NCI-H128 (cell line): ENCODE measurements around the gene ARL3.
"Not testable (repeated sequence)": the region's sequence is repeated elsewhere in the genome, so short reads cannot be mapped to it uniquely, and the experiment has no call there.

Experiments
- DNase-seq: peaks from one replicate; lab custom pipeline; 2025; ENCODE audit not compliant: unreplicated experiment; lab: John Stamatoyannopoulos, UW

Gene ARL3

DNA sequence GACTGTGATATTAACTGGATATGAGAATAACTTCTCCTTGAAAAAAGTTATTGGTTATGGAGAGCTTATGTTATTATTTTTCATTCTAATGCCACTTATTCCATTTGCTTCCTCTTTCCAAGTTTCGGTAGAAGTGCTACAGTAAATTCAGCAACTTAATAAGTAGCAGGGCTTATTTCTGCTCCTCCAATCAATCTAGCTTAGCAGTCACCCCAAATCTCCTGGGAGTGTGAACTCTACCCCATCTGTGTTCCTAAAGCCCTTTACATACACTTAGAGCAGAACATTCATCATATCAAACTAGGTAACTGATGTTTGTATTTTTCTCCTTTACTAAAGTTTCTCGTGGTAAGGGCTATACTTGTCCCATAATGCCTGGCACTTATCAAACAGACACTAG lies 8.7 kb downstream of the ARL3 start:
- no peak for DNase-seq

- no peak for DNase-seq
Observed at GRCh38 chr10:102704915-102705314, 9.3 kb downstream of the ARL3 start.

DNA sequence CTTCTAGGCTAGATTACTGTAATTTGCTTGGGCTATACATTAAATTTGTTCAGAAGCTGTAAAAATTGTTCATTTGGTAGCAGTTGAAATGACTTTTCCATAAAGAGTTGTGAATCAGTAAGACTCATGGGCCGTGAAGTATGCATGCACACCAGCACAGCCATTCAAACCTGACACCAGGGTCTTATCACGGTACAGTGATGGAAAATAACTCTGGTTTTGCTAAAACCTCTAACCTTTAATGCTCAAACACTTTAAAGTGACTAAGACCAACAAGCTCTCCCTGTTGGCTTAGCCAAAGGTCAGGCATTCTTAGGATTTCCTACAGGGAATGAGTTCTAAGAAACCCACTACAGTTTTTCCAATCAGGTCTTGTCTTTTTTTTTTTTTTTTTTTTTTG lies 11.5 kb downstream of the ARL3 start:
- no peak for DNase-seq

DNA sequence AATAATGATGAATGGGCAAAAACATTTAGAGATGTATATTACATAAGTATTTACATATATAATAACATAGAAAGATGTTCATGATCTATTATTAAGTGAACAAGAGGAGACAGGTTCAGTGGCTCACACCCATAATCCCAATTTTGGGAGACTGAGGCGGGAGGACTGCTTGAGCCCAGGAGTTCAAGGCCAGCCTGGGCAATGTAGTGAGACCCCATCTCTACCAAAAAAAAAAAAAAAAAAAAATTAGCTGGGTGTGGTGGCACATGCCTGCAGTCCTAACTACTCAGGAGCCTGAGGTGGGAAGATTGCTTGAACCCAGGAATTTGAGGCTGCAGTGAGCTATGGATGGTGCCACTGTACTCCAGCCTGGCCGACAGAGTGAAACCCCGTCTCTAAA lies 12.4 kb downstream of the ARL3 start:
- DNase-seq: no peak

GRCh38 chr10:102701272-102701671 lies 12.9 kb downstream of the ARL3 start:
- DNase-seq: no peak

DNA sequence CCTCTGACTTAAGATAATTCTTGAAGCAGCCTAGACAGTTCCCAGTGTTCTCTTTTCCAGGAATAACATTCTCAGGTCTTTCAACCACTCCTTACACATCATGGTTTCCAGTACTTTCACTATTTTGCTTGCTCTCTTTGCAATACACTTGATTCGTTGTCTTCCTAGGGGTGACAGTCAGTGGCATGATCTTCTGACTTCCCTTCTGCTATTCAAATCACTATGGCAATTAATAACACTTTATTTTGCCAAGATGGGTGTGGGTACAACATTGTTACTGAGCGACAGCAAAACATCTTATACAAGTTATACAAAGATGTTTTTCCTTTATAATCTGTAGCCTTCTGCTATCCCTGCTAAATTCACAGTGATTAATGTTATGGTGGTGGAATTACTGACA lies 15.3 kb downstream of the ARL3 start:
- no peak for DNase-seq

- no peak for DNase-seq
Observed at GRCh38 chr10:102696736-102697135, 17.5 kb downstream of the ARL3 start.

DNA sequence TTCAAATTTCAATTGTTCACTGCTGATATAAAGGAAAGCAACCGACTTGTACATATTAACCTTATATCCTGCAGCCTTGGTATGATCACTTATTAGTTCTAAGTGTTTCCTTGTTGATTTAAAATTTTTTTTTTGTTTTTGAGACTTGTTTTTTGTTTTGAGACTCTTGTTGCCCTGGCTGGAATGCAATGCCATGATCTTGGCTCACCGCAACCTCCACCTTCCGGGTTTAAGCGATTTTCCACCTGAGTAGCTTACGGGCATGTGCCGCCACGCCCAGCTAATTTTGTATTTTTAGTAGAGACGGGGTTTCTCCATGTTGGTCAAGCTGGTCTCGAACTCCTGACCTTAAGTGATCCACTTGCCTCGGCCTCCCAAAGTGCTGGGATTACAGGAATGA lies 18.8 kb downstream of the ARL3 start:
- DNase-seq: not testable (repeated sequence)

DNA sequence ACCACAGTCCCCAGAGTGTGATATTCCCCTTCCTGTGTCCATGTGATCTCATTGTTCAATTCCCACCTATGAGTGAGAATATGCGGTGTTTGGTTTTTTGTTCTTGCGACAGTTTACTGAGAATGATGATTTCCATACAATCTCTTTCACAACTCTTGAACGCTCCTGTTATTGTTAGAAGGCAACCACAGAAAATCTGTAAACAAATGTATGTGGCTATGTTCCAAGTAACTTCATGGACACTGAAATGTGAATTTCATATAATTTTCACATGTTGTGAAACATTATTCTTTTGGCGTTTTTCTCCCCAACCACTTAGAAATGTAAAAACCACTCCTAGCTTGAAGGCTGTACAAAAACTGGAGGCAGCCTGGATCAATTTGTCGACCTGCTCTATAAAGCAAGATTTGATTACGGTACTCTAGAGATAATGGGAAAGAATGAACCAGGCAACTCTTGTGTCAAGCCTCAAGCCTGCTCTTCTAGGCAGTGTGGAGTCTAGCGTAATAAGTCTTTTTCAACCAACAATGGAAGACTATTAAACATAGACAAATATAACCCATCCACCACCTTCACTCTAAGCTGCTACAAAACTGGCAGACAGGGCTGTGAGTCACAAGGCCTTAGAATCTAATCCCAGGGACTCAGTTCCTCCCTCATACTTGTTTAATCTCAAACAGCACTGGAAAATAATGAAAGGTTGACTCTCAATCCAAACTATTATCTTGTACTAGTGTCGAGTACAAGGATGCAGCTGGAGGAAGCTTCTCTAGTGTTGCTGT lies 22.7 kb downstream of the ARL3 start:
- DNase-seq: no peak

DNA sequence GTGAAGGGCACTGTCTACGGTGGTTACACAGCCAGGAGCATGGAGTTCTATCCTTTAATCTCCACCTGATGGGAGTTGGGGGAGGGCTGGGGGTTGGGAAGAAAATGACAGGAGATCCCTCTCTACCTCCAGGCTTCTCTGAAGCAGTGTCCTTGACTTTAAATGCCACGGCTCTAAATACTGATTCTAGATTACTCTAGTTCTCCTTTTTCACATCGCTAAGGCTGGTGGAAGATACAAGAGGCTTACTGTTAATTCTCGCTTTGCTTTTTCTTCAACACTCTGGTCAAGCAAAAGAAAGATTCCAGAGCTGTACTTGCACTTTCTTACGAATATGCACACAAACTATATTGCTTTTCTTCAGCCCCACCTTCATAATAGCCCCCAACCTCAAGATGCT lies 30.5 kb downstream of the ARL3 start:
- DNase-seq: no peak

DNA sequence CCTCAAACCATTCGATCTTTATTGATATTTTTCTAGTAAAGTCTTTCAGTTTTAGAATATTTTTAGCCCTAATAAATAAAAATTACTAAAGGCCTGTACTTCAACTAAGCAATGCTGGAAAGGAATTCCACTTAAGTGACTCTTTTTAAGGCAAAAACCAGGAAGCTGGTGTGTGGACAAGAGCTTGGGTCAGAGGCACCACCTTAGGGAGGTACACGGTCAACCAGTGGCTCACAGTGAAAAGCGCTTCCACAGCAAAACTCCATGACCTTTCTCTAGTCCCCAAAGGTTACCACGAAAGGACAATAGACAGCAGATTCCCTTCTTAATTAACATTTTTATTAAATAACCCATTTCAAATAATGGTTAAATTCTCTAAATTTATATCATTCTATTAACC lies 31.2 kb downstream of the ARL3 start:
- DNase-seq: no peak

DNA sequence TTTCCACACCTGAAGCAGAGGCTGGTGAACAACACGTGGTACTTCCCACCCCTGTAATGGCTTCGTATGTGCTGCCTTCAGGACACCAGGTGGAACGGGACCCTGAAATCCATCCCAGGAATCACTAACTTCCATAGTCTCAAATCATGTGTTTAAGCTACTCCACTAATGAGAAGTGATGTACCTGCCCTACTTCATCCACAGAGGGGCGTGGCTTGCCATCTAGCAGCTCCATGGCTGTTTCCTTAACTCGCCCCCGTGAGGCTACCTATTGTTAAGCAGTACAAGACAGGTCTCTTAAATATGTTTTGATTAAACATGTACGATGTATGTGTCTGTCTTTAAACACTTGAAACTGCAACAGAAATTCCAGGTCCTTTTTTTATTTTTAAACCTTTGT lies 31.8 kb downstream of the ARL3 start:
- no peak for DNase-seq

GRCh38 chr10:102681696-102682095 lies 32.5 kb downstream of the ARL3 start:
- DNase-seq: no peak

GRCh38 chr10:102679596-102679995 lies 34.6 kb downstream of the ARL3 start:
- no peak for DNase-seq

GRCh38 chr10:102678842-102679289 lies 35.3 kb downstream of the ARL3 start:
- DNase-seq: no peak

- no peak for DNase-seq
Observed at GRCh38 chr10:102678068-102678400, 36.2 kb downstream of the ARL3 start.

DNA sequence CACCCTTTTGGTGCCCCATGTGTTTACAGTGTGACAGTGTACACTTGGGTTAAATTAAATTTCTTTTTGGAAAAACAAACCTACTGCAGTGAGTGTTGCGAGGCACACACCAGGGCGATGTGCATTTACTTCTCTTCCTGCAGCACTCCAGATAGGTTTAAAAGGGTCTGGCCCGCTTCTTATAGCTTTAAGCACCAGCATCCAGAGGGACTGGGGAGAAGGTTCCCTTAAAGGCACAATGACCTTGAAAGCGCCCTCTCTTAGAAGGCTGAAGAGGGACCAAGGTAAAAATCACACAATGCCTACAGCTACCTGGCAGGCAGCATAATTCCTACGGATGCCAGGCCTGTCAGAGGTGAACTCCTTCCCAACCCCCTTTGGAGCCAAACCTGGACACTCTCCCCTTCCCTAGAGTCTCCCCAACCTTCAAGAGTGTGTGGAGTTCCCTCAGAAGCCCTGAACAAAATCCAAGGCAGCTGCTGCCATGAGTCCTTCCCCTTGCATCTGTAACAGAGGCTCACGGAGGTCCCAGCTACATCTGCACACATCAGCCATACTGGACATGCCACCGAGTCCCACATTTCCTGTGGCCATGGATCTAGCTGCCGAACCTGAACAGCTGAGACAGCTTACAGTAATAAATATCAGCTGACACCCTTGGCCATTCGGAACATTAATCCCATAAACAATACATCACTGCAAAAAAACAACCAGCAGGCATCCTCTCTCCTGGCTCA lies 36.7 kb downstream of the ARL3 start:
- no peak for DNase-seq

DNA sequence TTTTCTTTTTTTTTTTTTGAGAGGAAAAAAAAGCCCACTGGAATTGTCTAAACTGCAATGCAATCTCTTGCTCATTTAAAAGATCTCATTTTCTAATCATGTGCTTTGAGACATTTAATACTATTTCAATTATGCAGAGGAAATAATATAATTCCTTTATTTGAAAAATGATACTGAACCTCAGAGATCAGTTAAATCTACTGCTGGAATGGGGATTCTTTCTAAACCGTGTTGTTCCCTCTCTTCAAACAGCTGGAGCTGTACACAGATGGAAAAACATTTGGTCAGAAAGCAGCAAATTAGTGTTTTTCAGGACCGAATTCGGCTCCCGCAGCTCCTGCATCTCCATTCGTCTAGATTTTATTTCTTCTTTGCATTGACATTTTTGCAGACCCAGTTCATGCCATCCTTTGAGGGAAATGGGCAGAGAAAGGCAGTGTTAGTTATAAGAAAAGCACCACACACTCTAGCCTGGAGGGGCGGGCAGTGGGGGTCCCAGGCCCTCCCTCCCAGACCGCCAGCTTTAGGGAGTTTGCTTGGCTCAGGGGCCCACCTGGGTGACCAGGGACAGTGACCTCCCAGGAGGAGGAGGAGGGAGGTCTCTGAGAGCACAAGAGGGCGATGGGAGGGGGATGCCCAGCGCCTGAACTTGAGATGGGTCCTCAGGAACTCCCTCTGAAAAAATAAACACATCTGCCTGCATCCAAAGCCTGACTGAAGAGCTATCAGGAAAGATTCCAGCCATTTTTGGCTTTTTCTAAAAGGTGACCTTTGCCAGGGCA lies 37.5 kb downstream of the ARL3 start:
- DNase-seq: no peak

GRCh38 chr10:102675666-102676533 lies 38.3 kb downstream of the ARL3 start:
- DNase-seq: no peak

GRCh38 chr10:102675011-102675665 lies 39.1 kb downstream of the ARL3 start:
- DNase-seq: no peak
